ENCODE results near the gene AFF3.

GRCh38 chr2:99960291-99960690, 182.1 kb downstream of the AFF3 start:
- TF ChIP-seq CREB5 (CRISPR knock-in tag; IDR thresholded peaks at IDR 0.05; ENCODE audit: low read depth), result no peak
- TF ChIP-seq ARNTL (CRISPR knock-in tag; IDR thresholded peaks at IDR 0.05; ENCODE audit: borderline replicate concordance, low read depth), result no peak
- no peak for TF ChIP-seq ZC3H10 (CRISPR knock-in tag; IDR thresholded peaks at IDR 0.05)
- TF ChIP-seq BACH2 (CRISPR knock-in tag; IDR thresholded peaks at IDR 0.05; ENCODE audit: borderline replicate concordance), result no peak
- TF ChIP-seq PPARA (CRISPR knock-in tag; IDR thresholded peaks at IDR 0.05; ENCODE audit: borderline replicate concordance), result no peak
- no peak for TF ChIP-seq CSRNP3 (CRISPR knock-in tag; IDR thresholded peaks at IDR 0.05)
- no peak for TF ChIP-seq TOX (CRISPR knock-in tag; IDR thresholded peaks at IDR 0.05; ENCODE audit: borderline replicate concordance)
- no peak for TF ChIP-seq PATZ1 (CRISPR knock-in tag; IDR thresholded peaks at IDR 0.05; ENCODE audit: borderline replicate concordance)
- no peak for TF ChIP-seq SNAI2 (CRISPR knock-in tag; IDR thresholded peaks at IDR 0.05)
- no peak for TF ChIP-seq POU6F1 (CRISPR knock-in tag; IDR thresholded peaks at IDR 0.05; ENCODE audit: borderline replicate concordance, low read depth)
- no peak for TF ChIP-seq ZNF565 (CRISPR knock-in tag; conservative IDR thresholded peaks at IDR 0.05; ENCODE audit: low read depth)

All from SK-N-SH treated with all-trans-retinoic acid at 6 μM for 48 hours (cell line).